GM21723 (cell line): ENCODE results near the gene ELMO3.

ENCODE experiments used
- ATAC-seq: cut with Tn5 transposase; IDR thresholded peaks from one replicate; pipeline ENCODE4 v1.9.1; 2021; ENCODE audit warnings: mild to moderate bottlenecking, moderate library complexity; ENCODE audit not compliant: unreplicated experiment

ELMO3 gene

DNA sequence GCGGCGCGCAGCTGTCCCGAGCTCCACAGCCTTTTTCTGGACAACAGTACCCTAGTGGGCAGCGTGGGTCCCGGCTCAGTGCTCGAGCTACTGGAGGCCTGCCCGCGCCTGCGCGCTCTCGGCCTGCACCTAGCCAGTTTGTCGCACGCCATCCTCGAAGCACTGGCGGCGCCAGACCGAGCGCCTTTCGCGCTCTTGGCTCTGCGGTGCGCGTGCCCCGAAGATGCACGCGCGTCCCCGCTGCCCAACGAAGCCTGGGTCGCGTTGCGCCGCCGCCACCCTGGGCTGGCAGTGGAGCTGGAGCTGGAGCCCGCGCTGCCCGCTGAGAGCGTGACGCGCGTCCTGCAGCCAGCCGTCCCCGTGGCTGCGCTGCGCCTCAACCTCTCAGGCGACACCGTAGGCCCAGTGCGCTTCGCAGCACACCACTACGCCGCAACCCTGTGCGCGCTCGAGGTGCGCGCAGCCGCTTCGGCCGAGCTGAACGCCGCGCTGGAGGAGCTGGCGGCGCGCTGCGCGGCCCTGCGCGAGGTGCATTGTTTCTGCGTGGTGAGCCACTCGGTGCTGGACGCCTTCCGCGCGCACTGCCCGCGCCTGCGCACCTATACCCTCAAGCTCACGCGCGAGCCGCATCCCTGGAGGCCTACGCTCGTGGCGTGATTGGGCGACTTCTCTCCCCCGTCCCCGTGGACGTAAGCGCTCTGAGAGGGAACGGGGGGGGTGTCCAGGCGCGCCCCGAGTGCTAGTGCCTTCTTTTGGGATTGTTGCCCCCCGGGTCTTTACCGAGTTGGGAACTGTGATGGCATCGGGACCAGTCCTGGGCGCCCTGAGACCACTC lies 35.5 kb upstream of the ELMO3 start:
- no peak for ATAC-seq

GRCh38 chr16:67163999-67164558 lies 34.9 kb upstream of the ELMO3 start:
- no peak for ATAC-seq

DNA sequence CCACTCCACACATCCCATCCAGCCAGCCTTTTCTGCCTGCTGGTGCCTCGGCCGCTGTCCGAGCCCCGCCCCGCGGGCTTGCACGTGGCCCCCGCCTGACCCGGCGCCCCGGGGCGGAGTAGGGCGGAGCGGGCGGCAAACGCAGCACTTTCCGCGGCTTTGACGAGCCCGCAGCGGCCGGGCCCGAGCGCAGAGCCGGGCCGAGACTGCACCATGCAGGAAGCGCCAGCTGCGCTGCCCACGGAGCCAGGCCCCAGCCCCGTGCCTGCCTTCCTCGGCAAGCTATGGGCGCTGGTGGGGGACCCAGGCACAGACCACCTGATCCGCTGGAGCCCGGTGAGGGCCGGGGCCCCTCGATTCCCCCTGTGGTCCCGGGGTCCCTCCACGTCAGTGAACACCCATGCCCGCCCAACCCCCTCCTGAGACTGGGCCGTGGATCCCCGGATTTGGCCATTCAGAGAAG lies 34.3 kb upstream of the ELMO3 start, which contains the start of gene HSF4:
Gene HSF4, plus strand, starts transcription at position 147 of the 463 bp plus-strand sequence. Its CDS starts 67 bp downstream, at position 214.
- ATAC-seq, result no peak

GRCh38 chr16:67165121-67166078 lies 33.5 kb upstream of the ELMO3 start:
- ATAC-seq, result no peak

GRCh38 chr16:67166110-67166547 lies 32.8 kb upstream of the ELMO3 start:
- no peak for ATAC-seq

GRCh38 chr16:67166598-67167168 lies 32.2 kb upstream of the ELMO3 start:
- ATAC-seq, result no peak

- ATAC-seq, result no peak
Observed at GRCh38 chr16:67167588-67167987, 31.3 kb upstream of the ELMO3 start.

DNA sequence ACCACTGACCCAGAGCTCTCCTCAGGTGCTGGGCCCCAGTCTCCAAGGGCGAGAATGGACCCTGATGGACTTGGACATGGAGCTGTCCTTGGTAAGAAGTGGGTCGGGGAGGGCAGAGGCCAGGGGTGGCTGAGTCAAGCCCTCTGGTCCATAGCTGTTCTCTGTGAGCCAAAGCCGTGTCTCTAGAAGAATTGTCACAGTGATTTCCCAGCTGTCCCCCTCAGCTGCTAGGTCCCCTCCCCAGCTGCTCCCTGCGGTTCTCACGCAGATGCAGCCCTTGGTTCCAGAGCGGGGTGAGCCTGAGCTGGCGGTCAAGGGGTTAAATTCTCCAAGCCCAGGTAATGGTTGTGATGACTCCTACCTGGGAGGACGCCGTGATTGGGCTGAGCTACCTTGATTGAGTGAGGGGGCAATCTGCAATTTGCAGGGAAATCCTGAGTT lies 29.9 kb upstream of the ELMO3 start:
- no peak for ATAC-seq

DNA sequence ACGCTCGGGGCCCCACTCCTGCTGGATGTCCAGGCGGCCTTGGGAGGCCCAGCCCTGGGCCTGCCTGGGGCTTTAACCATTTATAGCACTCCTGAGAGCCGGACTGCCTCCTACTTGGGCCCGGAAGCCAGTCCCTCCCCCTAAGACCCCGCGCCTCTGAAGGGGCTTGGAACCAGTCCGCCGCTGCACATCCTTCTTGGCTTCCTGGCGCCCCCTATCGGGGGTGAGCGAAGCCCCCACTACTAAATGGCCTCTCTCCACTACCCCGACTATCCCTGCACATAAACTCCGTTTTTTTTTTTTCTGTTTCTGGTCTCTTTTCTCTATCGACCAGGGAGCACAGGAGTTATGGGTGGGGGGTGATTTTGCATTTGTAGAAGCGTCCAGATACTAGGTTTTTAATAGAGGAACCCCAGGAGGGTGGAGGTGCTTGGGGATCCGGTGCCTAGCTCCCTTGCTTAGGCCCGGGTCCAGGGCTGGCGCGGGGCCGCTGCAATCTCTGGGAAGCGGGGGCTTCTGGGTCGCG lies 29.2 kb upstream of the ELMO3 start:
- peak; percentile 9 for ATAC-seq

- peak; percentile 53 for ATAC-seq
Observed at GRCh38 chr16:67170168-67170948, 28.6 kb upstream of the ELMO3 start, which contains the start of gene NOL3. TSS of gene NOL3 (plus strand) at chr16:67170538.

GRCh38 chr16:67170949-67171649 lies 27.8 kb upstream of the ELMO3 start:
- ATAC-seq, result peak; percentile 6

DNA sequence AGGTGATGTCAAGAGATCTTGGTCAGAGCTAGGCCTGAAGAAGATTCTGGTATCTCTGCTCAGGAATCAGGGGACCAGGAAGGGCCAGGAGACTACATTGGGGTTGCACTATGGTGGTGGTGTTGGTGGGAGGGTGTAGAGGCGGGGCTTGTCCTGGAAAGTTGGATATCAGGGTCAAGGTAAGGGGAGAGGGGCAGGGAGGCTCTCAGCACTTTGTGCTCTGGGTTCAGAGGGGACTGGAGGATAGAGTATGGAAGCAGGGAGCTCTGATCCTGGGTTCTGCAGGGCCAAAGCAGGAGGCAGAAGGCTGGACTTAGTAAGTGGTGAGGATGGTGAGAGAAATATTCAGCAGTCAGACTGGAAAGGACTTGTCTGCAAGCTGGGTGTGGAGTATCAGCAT lies 25.6 kb upstream of the ELMO3 start:
- ATAC-seq, result no peak

GRCh38 chr16:67173808-67174705 lies 24.9 kb upstream of the ELMO3 start:
- ATAC-seq, result peak; percentile 32

GRCh38 chr16:67174706-67175231 lies 24.2 kb upstream of the ELMO3 start:
- ATAC-seq, result no peak

GRCh38 chr16:67176662-67177061 lies 22.3 kb upstream of the ELMO3 start:
- ATAC-seq, result no peak

- no peak for ATAC-seq
Observed at GRCh38 chr16:67177743-67178699, 20.9 kb upstream of the ELMO3 start.
